ELF-1 (cell line): Measurements from ENCODE around the gene IL1R2.

Experiments
- DNase-seq: peaks from one replicate; pipeline ENCODE4 v3.0.0-alpha.2; 2016; ENCODE audit warnings: low read depth, low spot score

Gene IL1R2

GRCh38 chr2:102020596-102021170 lies 28.9 kb downstream of the IL1R2 start:
- peak; percentile 96 for DNase-seq

- DNase-seq = peak; percentile 34
These were observed 30.0 kb downstream of the IL1R2 start for GRCh38 chr2:102021779-102022178.

DNA sequence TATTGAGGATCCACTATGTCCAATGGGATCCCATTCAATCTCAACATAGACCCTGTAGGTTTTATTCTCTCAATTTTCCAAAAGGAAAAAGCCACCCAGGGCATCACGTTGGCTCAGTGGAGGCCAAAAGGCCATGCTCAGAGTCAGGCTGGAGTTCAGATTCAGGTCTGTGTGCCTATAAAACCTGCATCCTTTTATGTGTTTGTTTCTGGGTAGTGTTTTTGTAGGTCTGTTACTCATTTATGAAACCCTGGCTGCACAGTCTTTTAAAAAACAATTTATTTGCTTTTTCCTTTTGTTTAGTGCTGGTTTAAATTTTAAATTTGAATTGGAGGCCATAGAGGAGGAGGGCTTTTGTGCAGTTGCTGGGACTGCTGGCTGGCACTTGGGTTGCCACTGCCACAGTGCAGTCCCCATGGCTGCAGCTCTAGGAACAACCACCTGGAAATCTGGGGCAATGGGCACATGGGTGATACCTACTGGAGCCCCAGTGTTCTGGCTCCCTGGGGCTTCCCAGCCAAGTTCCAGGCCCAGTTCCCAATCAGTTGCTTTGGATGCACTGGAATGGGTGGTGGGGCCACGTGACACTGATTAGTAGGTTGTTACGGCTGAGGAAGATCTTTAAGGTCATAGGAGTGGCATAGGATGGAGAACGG lies 31.3 kb downstream of the IL1R2 start:
- DNase-seq = no peak

- DNase-seq = no peak
These were observed 32.6 kb downstream of the IL1R2 start for GRCh38 chr2:102024410-102024809.

- DNase-seq = no peak
These were observed 33.3 kb downstream of the IL1R2 start for GRCh38 chr2:102025016-102025501.

- DNase-seq = no peak
These were observed 34.0 kb downstream of the IL1R2 start for GRCh38 chr2:102025583-102026267.

DNA sequence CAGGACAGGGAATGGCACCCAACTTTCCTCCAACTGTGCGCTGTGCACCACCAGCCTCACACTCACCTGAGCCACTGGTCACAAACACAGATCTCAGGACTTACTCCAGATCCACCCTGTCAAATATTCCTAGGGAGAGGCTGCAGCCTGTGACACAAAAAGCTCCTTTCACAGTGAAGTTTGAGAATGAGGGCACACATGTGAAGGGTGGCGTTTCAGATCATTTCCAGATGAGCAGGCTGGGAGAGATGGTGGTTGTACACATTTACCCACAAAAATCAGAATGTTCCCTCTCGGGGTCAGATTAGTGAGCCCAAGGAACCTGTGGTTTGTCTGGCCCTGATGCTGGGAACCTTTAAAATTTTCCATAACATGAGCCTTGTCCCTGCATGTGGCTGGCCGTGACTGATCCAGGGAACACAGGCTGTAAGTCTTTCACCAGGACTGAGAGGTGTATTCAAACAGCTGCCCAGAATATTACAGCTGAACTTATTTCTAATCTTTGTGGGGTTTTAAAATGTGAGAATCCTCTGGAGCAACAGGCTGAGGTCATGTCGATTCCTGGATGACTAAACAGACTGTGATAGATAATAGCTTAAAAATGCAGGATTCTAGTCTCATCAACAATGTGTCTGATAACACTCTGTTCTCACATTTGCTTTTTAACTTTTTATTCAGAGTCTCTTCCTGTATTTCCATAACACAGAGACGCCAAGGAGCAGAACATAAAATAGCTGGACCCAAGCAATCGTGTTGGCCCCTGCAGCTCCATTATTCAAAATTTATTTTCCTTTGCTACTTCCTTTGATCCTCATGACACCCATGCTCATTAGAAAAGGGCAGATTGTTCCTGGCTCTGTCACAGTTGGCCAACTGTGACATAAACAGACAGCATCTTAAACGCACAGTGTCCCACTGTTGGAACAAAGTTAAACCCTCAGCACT lies 35.5 kb downstream of the IL1R2 start:
- DNase-seq = no peak

DNA sequence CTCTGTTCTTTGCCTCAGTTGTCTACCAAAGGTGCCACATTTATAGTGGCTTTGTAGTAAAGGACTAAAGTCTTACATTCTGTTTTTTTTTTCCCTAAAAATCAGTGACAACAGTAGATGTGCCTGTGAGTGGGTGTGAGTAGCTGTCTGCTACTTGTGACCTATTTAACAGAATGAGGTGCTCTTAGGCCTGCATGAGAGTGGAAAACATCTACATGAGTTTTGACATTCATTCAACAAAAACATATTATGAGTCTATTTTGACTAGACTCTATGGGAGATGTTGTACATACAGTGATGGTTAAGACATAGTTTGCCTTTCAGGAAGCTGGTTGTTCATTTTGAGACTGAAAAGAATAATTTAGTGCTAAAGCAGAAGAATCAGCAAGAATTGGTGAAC lies 36.7 kb downstream of the IL1R2 start:
- no peak for DNase-seq

DNA sequence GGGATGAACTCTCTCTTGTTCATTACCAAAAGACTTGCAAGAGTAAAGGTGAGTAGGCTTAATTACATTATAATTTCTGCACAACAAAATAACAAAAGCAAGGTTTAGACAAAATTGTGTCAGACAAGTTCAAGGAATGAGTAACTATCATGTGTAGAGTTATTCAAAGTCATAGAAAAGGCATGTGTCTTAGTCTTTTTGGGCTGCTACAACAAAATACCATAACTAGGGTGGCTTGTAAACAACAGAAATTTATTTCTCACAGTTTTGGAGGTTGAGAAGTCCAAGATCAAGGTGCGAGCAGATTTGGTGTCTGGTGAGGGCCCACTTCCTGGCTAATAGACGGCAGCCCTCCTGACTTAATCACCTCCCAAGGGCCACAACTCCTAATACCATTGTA lies 37.6 kb downstream of the IL1R2 start:
- DNase-seq = no peak

DNA sequence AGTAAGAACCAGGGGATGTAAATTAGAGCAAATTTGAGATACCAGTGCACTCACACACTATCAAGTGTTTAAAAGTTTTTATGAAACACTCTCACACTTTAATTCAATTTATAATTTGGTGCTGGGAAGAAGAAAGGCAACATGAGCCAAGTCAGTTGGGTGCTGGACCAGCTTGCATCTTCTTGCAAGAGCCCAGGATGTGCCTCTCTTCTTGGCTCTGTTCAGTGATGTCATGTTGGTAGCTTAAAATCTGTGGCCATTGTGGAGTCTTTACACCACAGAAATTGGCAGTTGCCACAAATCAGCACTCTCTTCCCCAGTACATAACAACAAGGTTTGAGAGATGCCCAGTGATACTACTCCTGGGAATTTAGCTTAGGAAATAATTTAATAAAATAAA lies 38.2 kb downstream of the IL1R2 start:
- DNase-seq = no peak

- no peak for DNase-seq
These were observed 38.7 kb downstream of the IL1R2 start for GRCh38 chr2:102030502-102030854.

DNA sequence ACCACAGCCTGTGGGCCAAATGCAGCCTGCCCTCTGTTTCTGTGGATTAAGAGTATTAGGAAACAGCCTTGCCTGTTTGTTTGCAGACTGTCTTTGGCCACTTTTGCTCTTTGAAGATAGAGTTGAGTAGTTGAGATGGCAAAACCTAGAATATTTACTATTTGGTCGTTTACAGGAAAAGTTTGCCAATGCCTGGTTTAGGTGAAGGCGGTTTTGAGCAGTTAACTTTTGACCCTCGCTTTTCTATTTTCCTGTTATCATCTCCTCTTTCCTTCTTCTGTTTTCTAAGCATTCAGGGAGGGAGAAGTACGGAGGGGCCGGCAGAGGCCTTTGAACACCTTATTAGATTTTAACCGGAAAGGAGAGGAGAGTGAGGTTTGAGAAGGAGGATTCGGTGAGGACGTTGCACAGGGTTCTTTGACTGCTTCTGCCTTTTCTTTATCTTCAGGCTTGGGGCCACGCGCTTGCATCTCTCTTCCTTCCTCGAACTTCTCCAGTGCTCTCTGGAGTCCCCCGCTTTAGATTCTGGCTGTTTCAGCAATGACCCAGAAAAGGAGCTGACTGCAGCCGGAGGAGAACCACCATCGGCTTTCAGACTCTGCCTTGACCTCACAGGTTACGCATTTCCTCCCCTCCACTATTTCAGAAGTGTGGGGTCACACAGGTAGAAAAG lies 39.2 kb downstream of the IL1R2 start:
- DNase-seq = no peak

- DNase-seq = no peak
These were observed 40.7 kb downstream of the IL1R2 start for GRCh38 chr2:102032368-102033030.

DNA sequence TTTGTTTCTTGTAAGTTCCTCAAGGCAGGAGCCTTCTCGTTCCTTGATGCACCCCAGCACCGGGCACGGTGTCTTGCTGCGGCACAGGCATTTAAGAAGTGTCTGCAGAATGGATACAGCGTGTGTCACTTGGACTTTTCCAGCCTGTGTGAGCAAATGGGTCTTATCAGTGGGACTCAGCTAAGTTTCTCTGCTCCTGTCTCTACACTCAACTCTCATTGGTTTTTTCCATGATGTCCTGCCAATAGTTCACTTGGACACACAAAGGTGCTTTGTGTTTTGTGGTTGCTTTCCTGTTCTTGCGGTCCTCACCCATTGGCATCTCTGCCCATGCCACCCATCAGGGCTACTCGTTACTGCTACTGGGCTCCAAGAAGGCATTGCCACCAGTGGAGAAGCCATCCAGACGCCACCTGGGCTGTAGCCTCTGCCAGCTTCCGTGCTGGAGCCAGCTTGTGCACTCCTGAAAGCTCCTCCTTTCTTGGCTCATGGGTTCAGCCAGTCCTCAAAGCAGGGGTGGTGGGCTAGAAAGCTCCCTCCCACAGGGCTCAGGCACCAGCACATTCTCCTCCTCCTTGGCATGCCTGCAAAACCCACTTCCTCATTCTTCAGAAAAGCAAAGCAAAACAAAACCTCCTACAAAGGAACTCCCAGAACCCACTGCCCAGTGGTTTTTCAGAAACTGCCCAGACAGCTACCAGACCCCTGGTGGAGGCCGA lies 41.4 kb downstream of the IL1R2 start:
- DNase-seq = peak; percentile 46

- no peak for DNase-seq
These were observed 42.3 kb downstream of the IL1R2 start for GRCh38 chr2:102033750-102034682.

DNA sequence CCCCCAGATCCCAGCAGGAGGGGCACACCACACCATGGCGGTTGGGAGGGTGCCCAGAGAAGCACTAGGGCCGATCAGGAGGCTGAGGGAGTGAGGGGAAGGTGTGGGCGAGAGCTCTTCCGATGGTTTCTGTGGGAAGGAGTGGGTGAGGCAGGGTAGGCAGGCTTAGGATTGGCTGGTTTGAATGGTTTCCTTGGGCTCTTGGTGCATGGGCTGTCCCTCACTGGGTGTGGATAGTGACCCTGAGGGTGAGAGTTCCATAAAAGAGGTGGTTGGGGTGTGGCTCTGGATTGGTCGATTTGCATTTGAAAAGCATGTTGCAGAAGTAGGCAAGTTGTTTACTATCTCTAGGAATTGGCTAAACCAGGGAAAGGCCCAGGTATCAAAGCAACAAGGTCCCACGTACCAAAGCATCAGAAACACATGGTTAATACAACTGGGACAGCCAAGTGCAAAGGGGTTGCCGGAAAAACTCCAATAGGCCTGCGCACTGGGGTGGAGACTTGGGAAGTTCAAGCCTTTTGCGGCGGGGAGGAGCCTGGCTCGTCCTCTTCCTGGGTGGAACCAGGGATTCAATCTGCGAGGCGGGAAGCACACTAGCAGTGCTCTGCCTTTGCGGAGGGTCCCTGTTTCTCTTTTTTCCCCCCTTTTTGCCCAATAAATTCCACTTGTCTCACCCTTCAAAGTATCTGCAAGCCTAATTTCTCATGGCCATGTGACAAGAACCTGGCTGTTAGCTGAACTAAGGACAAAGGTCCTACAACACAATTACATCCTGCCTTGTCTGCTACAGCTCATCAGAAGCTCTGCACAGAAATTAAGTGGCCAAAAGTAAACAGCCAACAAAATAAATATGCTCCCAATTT lies 43.2 kb downstream of the IL1R2 start:
- DNase-seq = peak; percentile 47

DNA sequence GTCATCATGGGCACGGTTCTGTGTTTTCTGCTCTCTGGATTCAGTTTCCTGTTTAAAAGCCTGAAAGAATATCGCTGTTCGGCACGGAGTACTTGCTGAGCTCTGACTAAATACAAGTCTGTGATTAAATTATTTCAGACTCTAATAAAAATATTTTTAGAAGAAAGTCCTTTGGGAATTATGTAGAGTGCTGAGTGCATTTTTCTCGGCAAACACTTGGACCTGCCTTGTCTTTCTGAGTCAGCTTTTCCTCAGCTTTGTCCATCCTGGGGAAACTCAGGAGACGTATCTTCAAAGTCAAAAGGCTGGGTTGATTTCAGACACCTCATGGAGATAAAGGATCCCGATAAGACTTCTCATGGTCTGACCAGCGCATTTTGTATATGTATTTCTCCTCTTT lies 45.9 kb downstream of the IL1R2 start:
- DNase-seq = no peak

DNA sequence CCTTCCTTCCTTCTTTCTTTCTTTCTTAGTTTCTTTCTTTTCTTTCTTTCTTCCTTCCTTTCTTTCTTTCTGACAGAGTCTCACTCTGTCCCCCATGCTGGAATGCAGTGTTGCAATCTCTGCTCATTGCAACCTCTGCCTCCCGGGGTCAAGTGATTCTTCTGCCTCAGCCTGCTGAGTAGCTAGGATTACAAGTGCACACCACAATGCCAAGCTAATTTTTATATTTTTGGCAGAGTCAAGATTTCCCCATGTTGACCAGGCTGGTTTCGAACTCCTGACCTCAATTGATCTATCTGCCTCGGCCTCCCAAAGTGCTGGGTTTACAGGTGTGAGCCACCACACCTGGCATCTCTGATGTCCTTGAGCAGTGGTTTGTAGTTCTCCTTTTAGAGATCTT lies 48.5 kb downstream of the IL1R2 start:
- no peak for DNase-seq
